ENCODE data around the gene ALKBH5. TPM values are rescaled to one million over a fixed set of nuclear protein-coding genes. Genes with fewer than 3 reads are reported as not detected.

Gene ALKBH5
- total and polyA plus RNA-seq, 2 experiments from 2014 or later = 32.2 to 117 TPM

DNA sequence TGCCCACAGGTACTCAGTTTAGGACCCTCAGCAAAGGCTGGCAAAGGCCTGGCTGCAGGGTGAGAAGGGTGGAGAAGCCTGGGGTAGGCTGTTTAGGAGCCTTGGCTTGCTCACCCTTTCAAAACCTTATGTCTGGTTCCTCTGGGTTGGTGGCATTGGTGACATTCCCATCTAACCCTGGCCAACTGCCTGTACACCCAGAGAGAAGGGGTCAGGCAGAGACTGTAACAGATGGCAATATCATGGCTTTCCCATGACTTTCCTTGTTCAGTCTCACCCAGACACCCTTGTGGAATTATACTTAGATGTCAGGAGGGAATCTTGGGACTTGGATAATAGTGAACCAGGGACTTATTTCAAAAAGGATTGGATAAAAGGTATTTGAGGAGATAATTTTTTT, 23.3 kb downstream of the ALKBH5 start:
- Histone ChIP-seq H4K20me1 (replicated peaks; ENCODE audit: insufficient read depth) (peaks cover 26% of the 10 kb centered on the region; the same call in 1 of the 2 replicates), H3K27ac (ENCODE audit: low read depth) (no peak overlapping the region), H3K79me2 (replicated peaks; ENCODE audit: insufficient read depth) (peaks cover 22% of the 10 kb centered on the region), H3K4me2 (no peak overlapping the region), H3K4me1 (ENCODE audit: insufficient read depth) (no peaks in the 10 kb centered on the region), H3K4me3 (no peak overlapping the region), H3K36me3 (ENCODE audit: insufficient read depth) (peaks cover 25% of the 10 kb centered on the region; the same call in 1 of the 2 replicates), H3K27me3 (ENCODE audit: insufficient read depth) (no peaks in the 10 kb centered on the region), H3K9me2 (ENCODE audit: insufficient read depth) (no peaks in the 10 kb centered on the region), H2AFZ (no peak overlapping the region), H3F3A (replicated peaks; ENCODE audit: low read depth) (0 out of 2 replicates have a peak, but pooled peaks cover 2% of the 10 kb centered on the region)
- Mint-ChIP-seq H3K27me3 (ENCODE audit: insufficient read depth, low read depth, poor library complexity) (no peaks in the 10 kb centered on the region), H3K9me3 (no peaks in the 10 kb centered on the region), H3K4me3 (no peak overlapping the region), H3K4me1 (peaks cover 4% of the 10 kb centered on the region; the same call in 2 of the 3 replicates), H3K36me3 (ENCODE audit: low read depth) (peaks cover 44% of the 10 kb centered on the region), H3K27ac (no peak overlapping the region)
- DNase-seq (ENCODE audit: low spot score) (no peak), ATAC-seq (no peak)
- no peak for TF ChIP-seq CREB1 (CRISPR knock-in tag; IDR thresholded peaks at IDR 0.05; ENCODE audit: low read depth)
- TF ChIP-seq ZNF114 (CRISPR knock-in tag; IDR thresholded peaks at IDR 0.05) = no peak
- no peak for TF ChIP-seq EZH2phosphoT487 (IDR thresholded peaks at IDR 0.05; ENCODE audit: unreplicated experiment)
- TF ChIP-seq JUNB (IDR thresholded peaks at IDR 0.05; ENCODE audit: unreplicated experiment) = no peak
- no peak for TF ChIP-seq POLR2AphosphoS5 (IDR thresholded peaks at IDR 0.05; ENCODE audit: low read depth)
- TF ChIP-seq NANOG (IDR thresholded peaks at IDR 0.05; ENCODE audit: borderline replicate concordance) = no peak
- no peak for TF ChIP-seq EZH2 (IDR thresholded peaks at IDR 0.05; ENCODE audit: low read depth, unreplicated experiment)
- no peak for TF ChIP-seq ZNF331 (CRISPR knock-in tag; IDR thresholded peaks at IDR 0.05; ENCODE audit: low read depth)
- TF ChIP-seq, protein P1, sequence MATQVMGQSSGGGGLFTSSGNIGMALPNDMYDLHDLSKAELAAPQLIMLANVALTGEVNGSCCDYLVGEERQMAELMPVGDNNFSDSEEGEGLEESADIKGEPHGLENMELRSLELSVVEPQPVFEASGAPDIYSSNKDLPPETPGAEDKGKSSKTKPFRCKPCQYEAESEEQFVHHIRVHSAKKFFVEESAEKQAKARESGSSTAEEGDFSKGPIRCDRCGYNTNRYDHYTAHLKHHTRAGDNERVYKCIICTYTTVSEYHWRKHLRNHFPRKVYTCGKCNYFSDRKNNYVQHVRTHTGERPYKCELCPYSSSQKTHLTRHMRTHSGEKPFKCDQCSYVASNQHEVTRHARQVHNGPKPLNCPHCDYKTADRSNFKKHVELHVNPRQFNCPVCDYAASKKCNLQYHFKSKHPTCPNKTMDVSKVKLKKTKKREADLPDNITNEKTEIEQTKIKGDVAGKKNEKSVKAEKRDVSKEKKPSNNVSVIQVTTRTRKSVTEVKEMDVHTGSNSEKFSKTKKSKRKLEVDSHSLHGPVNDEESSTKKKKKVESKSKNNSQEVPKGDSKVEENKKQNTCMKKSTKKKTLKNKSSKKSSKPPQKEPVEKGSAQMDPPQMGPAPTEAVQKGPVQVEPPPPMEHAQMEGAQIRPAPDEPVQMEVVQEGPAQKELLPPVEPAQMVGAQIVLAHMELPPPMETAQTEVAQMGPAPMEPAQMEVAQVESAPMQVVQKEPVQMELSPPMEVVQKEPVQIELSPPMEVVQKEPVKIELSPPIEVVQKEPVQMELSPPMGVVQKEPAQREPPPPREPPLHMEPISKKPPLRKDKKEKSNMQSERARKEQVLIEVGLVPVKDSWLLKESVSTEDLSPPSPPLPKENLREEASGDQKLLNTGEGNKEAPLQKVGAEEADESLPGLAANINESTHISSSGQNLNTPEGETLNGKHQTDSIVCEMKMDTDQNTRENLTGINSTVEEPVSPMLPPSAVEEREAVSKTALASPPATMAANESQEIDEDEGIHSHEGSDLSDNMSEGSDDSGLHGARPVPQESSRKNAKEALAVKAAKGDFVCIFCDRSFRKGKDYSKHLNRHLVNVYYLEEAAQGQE (IDR thresholded peaks at IDR 0.05; ENCODE audit: unreplicated experiment) = no peak
- TF ChIP-seq STAT1 (IDR thresholded peaks at IDR 0.05; ENCODE audit: unreplicated experiment) = no peak
- TF ChIP-seq, protein P2, sequence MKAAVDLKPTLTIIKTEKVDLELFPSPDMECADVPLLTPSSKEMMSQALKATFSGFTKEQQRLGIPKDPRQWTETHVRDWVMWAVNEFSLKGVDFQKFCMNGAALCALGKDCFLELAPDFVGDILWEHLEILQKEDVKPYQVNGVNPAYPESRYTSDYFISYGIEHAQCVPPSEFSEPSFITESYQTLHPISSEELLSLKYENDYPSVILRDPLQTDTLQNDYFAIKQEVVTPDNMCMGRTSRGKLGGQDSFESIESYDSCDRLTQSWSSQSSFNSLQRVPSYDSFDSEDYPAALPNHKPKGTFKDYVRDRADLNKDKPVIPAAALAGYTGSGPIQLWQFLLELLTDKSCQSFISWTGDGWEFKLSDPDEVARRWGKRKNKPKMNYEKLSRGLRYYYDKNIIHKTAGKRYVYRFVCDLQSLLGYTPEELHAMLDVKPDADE (IDR thresholded peaks at IDR 0.05) = no peak
- no peak for TF ChIP-seq CTCF (conservative IDR thresholded peaks at IDR 0.05; ENCODE audit: low read depth in 2 of 2)
- no peak for TF ChIP-seq ZNF462 (CRISPR knock-in tag; IDR thresholded peaks at IDR 0.05)

Measured in GM23338 (cell line).